GM13977 (cell line): ENCODE data around the gene MYO10.
"Not testable (repeated sequence)": the region's sequence is repeated elsewhere in the genome, so short reads cannot be mapped to it uniquely, and the experiment has no call there.

Experiments used
- DNase-seq: peaks from one replicate; pipeline ENCODE4 v3.0.0; 2012; ENCODE audit warnings: low spot score
- CTCF ChIP-seq: IDR thresholded peaks from 2 replicates; pipeline ENCODE4 v1.5.1; 2012; ENCODE audit warnings: mild to moderate bottlenecking, control low read depth; ENCODE audit not compliant: insufficient read depth; ENCODE audit errors: extremely low read depth, missing control alignments
- in situ Hi-C: fragments of 300-500 bp; cut with MboI; formaldehyde crosslinking; loops from one replicate; pipeline ENCODE4 v1.12.0; 2022; ENCODE audit warnings: low sequenced_read_pairs, low pct_unique_long_range_greater_than_20kb, mixed read lengths, inconsistent platforms; ENCODE audit not compliant: unreplicated experiment

MYO10 gene

DNA sequence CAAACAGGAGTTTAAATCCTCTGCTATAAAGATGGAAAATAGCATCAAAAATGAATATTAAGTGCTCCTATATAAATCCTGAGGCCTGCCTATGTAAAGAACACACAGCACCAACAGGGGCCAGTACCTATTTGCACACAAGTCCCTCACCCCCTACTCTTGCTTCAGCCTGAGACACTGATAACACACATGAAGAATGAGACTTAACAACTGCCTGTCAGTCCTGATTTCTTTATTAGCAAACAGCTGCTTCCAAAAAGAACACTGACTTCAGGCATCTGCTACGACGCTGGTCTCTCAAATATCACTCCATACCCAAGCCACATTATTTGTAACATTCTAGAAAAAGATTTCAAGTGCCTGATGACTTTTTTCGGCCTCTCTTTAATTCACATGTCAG is 55.5 kb downstream of the MYO10 start:
- in situ Hi-C loops: no loop called here
- TF ChIP-seq CTCF: no peak
- no peak for DNase-seq

- in situ Hi-C loops: no loop called here
- TF ChIP-seq CTCF: no peak
- DNase-seq: no peak
Measured at GRCh38 chr5:16879650-16880049, 56.4 kb downstream of the MYO10 start.

GRCh38 chr5:16879191-16879590 is 56.9 kb downstream of the MYO10 start:
- in situ Hi-C loops: no loop called here
- TF ChIP-seq CTCF: no peak
- no peak for DNase-seq

DNA sequence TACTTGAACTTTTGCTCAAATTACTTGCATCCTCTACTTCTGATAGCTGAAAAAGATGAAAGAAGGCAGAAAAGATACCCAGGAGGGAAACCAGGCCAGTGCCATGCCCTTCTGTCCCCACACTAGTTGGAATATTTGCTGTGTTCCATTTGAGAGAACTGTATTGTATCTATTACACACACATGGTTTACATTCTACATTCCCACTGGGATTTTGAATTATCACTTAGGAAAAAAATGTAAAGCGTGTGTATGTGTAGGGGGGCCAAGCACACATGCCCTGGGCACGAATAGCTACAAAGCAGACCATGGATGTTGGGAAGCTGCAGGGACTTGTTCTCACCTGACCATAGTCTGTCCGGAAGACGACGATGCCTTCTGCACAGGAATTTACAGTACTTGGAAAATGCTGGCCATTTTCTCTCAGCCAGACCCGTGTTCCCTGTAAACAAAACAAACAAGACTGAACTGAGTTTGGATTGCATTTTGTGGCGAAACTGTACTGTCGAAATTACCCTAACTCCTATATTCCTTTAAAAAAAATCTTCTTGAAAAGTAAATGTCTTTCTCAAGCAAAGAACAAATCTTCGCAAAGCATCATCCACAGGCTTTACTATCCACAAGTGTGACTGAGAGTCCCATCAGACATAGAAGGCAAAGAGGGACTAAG is 58.7 kb downstream of the MYO10 start:
- in situ Hi-C loops: no loop called here
- TF ChIP-seq CTCF: no peak
- no peak for DNase-seq

- in situ Hi-C loops, DNase-seq: not testable (repeated sequence)
Measured at GRCh38 chr5:16874424-16874823, 61.7 kb downstream of the MYO10 start.

DNA sequence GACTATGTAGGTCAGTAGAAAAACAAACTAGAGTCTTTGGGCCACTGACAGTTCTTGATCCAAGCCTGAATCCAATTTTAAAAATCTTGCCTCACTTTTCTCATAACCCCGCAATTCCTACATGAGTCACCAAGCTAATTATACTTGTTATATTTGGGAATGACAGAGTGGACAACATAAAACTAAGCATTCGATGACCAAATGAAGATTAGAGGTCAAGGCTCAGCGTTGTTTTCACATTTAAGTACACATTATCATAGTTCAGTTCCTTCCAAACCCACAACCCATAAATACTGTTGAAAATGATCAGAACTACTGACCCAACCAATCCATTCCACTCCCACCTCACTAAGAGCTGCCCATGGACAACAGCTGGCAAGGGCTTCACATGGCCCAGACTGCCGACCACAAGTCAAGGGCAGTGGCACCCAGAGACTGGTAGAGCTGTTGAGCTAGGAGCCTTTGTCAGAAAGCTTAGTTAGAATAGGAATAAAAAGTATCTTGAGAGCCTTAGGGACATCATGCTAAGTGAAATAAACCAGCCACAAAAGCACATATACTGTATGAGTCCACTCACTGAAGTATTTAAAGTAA is 64.2 kb downstream of the MYO10 start:
- in situ Hi-C loops: no loop called here
- no peak for TF ChIP-seq CTCF
- DNase-seq: no peak

DNA sequence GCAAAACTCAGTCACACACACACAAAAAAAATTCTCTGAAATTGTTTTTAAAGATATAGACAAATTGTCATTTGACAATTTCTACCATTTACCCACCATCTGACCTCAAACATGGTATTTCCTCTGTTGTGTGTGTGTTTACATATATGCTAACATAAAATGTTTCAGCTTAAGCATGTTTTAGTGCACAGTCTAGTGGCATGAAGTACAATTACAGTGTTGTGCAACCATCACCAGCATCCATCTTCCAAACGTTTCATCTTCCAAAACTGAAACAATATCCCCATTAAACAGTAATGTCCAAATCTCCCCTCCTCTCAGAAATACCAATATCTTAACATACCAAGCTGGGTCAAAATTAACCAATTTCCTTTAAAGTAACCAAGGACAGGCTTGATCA is 65.2 kb downstream of the MYO10 start:
- in situ Hi-C loops: no loop called here
- no peak for TF ChIP-seq CTCF
- no peak for DNase-seq
